Activated CD8-positive, alpha-beta memory T cell treated with anti-CD3 and anti-CD28 coated beads, Interleukin-2, amount 50 U/mL, for 48 hours (primary cell): ENCODE results near the gene TACR2.

Experiments
- DNase-seq: peaks from one replicate; pipeline ENCODE4 v3.0.0-alpha.2; 2020

Gene TACR2

DNA sequence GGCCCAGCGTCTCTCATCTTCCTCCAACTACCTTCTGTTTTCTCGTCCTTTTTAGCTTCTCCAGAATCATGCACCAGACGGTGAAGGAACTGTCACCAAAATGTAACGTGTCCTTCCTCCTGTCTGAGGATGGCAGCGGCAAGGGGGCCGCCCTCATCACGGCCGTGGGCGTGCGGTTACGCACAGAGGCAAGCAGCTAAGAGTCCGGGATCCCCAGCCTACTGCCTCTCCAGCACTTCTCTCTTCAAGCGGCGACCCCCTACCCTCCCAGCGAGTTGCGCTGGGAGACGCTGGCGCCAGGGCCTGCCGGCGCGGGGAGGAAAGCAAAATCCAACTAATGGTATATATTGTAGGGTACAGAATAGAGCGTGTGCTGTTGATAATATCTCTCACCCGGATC is 15.8 kb downstream of the TACR2 start:
- DNase-seq, result no peak

GRCh38 chr10:69398466-69398865 is 18.3 kb downstream of the TACR2 start:
- no peak for DNase-seq

- no peak for DNase-seq
Observed at GRCh38 chr10:69397972-69398371, 18.7 kb downstream of the TACR2 start.

DNA sequence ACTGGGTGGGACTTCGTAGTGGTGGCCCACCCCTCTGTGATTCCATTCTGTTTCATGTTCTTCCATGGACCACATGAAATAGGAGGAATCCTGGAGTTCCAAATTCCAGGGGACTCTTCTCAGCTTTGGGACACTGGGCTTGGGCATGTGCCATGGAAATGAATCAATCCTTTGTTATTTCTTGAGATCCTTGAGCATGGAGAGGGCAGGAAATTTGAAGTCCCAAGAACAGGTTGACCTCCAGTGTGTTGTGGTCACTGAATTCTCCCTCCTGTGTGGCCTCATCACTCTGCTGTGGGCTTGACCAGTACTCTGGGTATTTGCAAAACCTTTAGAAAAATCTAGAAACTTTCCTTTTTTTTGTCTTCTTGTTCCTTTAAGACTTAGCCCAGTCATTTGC is 22.7 kb downstream of the TACR2 start:
- DNase-seq, result no peak

DNA sequence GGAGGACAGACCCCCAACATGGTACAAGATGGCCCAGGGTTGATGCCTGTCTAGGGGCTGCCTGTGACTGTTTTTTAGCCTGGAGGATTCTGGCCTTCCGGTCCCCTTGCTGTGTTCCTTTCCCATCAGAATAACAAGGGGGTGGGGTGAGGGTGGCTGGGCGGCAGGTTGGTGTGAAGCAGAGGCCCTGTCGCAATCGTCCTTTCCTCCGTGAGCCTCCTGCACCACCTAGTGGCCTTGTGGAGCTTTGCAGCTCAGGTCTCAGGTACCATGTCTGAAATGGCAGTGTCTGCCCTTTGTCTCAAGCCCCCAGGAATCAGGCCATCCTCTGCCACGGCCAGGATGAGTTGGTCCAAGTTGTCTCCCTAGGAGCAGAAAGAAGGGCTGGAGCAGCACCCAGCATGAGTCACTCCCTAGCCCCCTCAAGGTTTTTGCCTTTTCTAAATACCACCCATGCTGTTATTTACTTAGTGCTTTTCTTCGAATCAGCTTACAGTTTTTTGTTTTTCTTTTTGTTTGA is 24.2 kb downstream of the TACR2 start:
- DNase-seq, result peak; percentile 85

- DNase-seq, result no peak
Observed at GRCh38 chr10:69391158-69391557, 25.6 kb downstream of the TACR2 start.

- no peak for DNase-seq
Observed at GRCh38 chr10:69389827-69390490, 26.8 kb downstream of the TACR2 start.

GRCh38 chr10:69388488-69388887 is 28.2 kb downstream of the TACR2 start:
- DNase-seq, result no peak

DNA sequence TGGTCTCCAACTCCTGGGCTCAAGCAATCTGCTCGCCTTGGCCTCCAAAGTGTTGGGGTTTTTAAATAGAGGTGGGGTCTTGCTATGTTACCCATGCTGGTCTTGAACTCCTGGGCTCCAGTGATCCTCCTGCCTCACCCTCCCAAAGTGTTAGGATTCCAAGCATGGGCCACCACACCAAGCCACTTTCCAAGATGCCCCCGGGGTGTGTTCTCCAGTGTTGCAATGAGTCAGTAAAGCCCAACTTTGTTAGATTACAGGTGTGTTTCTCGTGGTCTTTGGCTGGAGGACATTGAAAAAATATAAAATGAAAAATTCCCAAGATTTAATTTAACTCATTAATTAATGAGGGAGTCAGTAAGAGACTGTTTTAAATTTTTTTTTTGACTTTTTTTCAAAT is 29.2 kb downstream of the TACR2 start:
- no peak for DNase-seq

GRCh38 chr10:69385454-69386350 is 31.0 kb downstream of the TACR2 start:
- DNase-seq, result no peak

DNA sequence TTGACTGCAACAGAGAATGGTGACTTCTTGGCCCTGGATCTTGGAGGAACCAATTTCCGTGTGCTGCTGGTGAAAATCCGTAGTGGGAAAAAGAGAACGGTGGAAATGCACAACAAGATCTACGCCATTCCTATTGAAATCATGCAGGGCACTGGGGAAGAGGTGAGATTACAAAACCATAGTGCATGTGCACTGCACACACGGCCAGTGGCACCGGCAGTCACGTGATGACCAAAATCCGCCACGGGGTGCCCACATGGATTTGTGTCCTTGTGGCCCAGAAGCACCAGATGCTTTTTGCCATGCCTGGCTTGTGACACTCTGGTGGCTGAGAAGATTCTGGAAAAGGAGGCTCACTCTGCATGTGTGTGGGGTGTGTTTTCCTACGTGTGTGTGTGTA is 32.4 kb downstream of the TACR2 start:
- no peak for DNase-seq

GRCh38 chr10:69383558-69383957 is 33.2 kb downstream of the TACR2 start:
- DNase-seq, result no peak

DNA sequence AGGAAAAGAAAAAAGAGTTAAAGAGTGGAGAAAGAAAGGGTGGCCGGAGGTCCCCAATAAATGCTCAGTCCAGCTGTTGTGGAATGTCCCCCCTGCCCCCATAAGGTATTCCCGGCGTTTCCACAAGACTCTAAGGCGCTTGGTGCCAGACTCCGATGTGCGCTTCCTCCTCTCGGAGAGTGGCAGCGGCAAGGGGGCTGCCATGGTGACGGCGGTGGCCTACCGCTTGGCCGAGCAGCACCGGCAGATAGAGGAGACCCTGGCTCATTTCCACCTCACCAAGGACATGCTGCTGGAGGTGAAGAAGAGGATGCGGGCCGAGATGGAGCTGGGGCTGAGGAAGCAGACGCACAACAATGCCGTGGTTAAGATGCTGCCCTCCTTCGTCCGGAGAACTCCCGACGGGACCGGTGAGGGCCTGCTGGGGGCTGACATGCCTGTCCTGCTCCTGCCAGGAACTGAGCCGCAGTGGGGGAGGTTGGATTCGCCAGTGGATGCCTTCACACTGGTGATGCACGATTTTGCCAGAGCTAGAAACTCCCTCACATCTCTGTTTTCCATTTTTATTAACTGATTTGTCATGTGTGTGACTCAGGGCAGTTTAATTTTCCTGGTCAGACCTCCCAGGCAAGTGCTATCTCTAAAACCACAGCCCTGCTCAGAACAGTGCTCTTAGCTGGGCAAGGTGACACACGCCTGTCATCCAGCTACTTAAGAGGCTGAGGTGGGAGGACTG is 34.2 kb downstream of the TACR2 start:
- DNase-seq, result no peak

- DNase-seq, result no peak
Observed at GRCh38 chr10:69379800-69380199, 36.9 kb downstream of the TACR2 start.

DNA sequence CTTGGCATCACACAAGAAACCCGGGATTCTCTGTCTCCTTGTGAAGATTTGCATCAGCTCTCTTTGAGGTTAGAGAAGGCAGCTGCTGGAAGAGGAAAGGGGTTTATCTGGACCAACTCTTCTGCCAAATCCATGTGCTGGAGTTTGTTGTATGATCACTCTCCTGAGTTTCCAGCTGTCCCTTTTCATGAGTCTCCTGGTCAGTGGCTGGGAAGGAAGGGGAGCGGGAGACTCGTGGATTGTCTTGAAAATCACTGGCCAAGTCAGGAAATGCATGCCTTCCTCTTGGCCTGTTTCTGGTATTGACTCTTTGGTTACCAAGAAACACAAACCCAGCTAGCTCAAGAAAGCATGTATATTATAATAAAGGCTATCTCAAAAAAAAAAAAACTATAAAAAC is 38.8 kb downstream of the TACR2 start:
- DNase-seq, result no peak

GRCh38 chr10:69377191-69377590 is 39.5 kb downstream of the TACR2 start:
- no peak for DNase-seq

DNA sequence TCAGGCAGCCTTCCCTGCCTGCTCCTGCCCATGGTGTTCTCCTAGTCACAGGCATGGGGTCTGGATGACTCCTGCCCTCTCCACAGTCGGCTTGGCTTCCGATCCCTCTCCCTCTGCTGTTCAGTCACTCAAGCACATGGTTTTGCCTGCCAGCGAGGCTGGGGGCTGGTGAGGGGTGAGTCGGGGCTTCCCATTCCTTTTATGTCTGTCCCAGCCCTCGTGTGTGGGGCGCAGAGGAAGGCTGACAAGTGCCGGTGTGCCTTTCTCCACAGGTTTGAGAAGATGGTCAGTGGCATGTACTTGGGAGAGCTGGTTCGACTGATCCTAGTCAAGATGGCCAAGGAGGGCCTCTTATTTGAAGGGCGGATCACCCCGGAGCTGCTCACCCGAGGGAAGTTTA is 40.1 kb downstream of the TACR2 start:
- DNase-seq, result no peak

GRCh38 chr10:69375307-69376151 is 41.2 kb downstream of the TACR2 start:
- DNase-seq, result no peak

GRCh38 chr10:69374931-69375306 is 41.8 kb downstream of the TACR2 start:
- no peak for DNase-seq

DNA sequence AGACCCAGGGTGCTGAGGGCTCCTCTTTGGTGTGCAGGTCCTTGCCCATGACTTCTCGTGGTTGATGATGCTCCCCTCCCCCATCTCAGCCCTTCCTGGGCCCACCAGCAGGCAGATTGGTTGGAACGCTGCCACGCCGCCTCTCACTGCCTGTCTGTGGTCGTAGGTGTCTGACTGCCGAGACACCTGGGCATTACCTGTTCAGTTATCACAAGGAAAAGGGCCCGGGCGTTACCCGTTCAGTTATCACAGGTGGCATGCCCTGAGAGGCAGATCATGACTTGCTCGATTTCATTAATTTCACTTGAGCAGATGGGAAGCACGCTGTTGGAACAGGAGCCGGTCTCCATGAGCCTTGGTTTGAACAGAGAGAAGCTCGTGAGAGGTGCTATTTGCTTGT is 42.5 kb downstream of the TACR2 start:
- DNase-seq, result no peak

DNA sequence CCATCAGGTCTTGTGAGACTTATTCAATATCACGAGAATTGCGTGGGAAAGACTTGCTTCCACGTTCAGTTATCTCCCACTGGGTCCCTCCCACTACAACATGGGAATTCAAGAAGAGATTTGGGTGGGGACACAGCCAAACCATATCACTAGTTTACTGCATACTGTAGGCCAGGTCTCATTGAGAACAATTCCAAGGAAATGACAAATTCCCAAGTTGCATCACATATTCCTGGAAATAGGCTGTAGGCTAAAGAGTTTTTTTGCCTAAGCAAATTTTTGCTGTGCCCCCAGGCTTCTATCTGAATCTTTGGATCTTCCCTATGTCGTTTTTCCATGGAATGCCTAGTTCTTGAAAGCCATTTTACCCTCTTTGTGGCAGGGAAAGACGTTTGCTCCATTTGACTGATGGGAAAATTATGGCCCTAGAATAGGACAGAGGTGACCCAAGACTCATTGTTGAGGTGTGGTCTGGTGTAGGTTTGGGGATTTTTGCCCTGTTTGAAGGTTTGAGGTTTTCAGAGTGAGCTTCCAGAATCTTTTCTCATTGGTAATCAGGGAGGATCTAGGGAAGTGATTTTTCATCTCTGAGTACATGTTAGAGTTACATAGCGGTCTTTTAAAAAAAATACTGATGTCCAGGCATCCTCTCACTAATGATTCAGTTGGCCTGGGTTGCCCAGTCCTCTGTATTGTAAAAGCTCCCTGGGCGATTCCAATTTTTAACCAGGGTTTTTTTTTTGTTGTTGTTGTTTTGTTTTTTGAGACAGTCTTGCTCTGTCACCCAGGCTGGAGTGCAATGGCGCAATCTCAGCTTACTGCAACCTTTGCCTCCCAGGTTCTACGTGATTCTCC is 44.4 kb downstream of the TACR2 start:
- no peak for DNase-seq

DNA sequence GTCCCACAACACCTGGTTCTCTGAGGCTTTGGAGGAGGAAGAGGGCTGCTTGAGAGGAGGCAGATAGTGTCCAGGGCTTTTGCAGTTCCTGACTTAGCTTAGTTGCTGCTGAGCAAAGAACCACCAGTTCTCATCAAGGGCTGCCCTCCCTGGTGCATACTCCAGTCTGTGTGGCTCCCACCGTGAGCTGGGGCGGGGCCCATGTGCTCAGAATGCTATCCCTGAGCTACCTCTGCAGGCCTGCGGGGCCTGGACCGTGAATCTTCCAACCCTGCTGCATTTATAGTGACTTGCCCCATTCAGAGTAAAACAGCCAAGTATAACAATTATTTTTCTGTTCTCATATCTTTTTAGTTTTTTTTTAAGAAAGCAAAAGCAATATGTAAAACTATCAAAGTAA is 49.2 kb downstream of the TACR2 start:
- no peak for DNase-seq
